Right ventricle myocardium inferior (tissue), 1 donor: ENCODE measurements around the gene PAAF1. TPM values are rescaled to one million over a fixed set of nuclear protein-coding genes. Genes with fewer than 3 reads are reported as not detected.
"Not testable (repeated sequence)": the region's sequence is repeated elsewhere in the genome, so short reads cannot be mapped to it uniquely, and the experiment has no call there.

Experiments used
- ATAC-seq: fragments of 200-7000 bp; cut with Tn5 transposase; one replicate; pipeline ENCODE4 v1.9.1; 2020; ENCODE audit warnings: mild to moderate bottlenecking, moderate library complexity
- DNase-seq: peaks from one replicate; pipeline ENCODE4 v3.0.0; 2021; ENCODE audit errors: missing footprints
- intact Hi-C: fragments of 100-400 bp; cut with DNase I; formaldehyde crosslinking; loops from one replicate; pipeline ENCODE4 v1.11.0; 2022
- total RNA-seq: library from RNA; stranded (reverse); fragmentation: NEBNext Ultra II Directional; extraction: Animal tissue kit (Norgen Biotek cat#: 25700); gene quantifications from one replicate; pipeline ENCODE4 v1.2.1, GENCODE V29; 2021
- donor health status: DM: no; HTN: yes; CAD: no; lungs with severe emphysema.

Gene PAAF1
- total RNA-seq, 1 donor from 2014 or later, result 10.7 TPM

- intact Hi-C loops, result loop anchor here (5.0 kb wide), 1 partner anchor 89 kb away; the partner anchor contains the start of gene MRPL48
- ATAC-seq, result no peak
- no peak for DNase-seq
Measured at GRCh38 chr11:73875840-73876239, 959 bp upstream of the PAAF1 start.

- no peak for DNase-seq
- intact Hi-C loops, result loop anchor here (5.0 kb wide), 1 partner anchor 91 kb away; the partner anchor contains the start of gene MRPL48
- ATAC-seq, result no peak
Measured at GRCh38 chr11:73878771-73879170, 2.0 kb downstream of the PAAF1 start.

GRCh38 chr11:73880449-73880848 lies 3.6 kb downstream of the PAAF1 start:
- intact Hi-C loops, DNase-seq: not testable (repeated sequence)

GRCh38 chr11:73883856-73884255 lies 7.1 kb downstream of the PAAF1 start:
- DNase-seq (no peak), ATAC-seq (no peak)
- intact Hi-C loops, result no loop called here

More at GRCh38 chr11:73880449-73880848, 3.6 kb downstream of the PAAF1 start:
- ATAC-seq, result not testable (repeated sequence)

- ATAC-seq (no peak), DNase-seq (no peak)
- intact Hi-C loops, result no loop called here
Measured at GRCh38 chr11:73888244-73888643, 11.4 kb downstream of the PAAF1 start.

GRCh38 chr11:73889019-73889418 lies 12.2 kb downstream of the PAAF1 start:
- ATAC-seq (no peak), DNase-seq (no peak)
- intact Hi-C loops, result no loop called here

- no peak for DNase-seq
- ATAC-seq, result no peak
- intact Hi-C loops, result no loop called here
Measured at GRCh38 chr11:73889536-73889935, 12.7 kb downstream of the PAAF1 start.

GRCh38 chr11:73893041-73893440 lies 16.2 kb downstream of the PAAF1 start:
- ATAC-seq, result no peak
- no peak for DNase-seq
- intact Hi-C loops, result no loop called here

GRCh38 chr11:73894725-73895335 lies 18.0 kb downstream of the PAAF1 start:
- intact Hi-C loops, result no loop called here
- DNase-seq, result no peak
- no peak for ATAC-seq

GRCh38 chr11:73902303-73902702 lies 25.5 kb downstream of the PAAF1 start:
- intact Hi-C loops, result no loop called here
- DNase-seq, result no peak
- ATAC-seq, result no peak

GRCh38 chr11:73907191-73907590 lies 30.4 kb downstream of the PAAF1 start:
- intact Hi-C loops, result no loop called here
- peak; percentile 84 for ATAC-seq
- DNase-seq, result no peak

GRCh38 chr11:73912026-73912425 lies 35.2 kb downstream of the PAAF1 start:
- intact Hi-C loops, result no loop called here
- DNase-seq (no peak), ATAC-seq (no peak)

GRCh38 chr11:73913472-73913871 lies 36.7 kb downstream of the PAAF1 start:
- DNase-seq (no peak), ATAC-seq (no peak)
- intact Hi-C loops, result no loop called here

GRCh38 chr11:73914284-73914683 lies 37.5 kb downstream of the PAAF1 start:
- no peak for ATAC-seq
- DNase-seq, result no peak
- intact Hi-C loops, result no loop called here

GRCh38 chr11:73916435-73916834 lies 39.6 kb downstream of the PAAF1 start:
- DNase-seq (no peak), ATAC-seq (no peak)
- intact Hi-C loops, result no loop called here

- ATAC-seq (no peak), DNase-seq (no peak)
- intact Hi-C loops, result no loop called here
Measured at GRCh38 chr11:73921180-73921579, 44.4 kb downstream of the PAAF1 start.

- DNase-seq (no peak), ATAC-seq (no peak)
- intact Hi-C loops, result no loop called here
Measured at GRCh38 chr11:73929388-73929787, 52.6 kb downstream of the PAAF1 start.

- ATAC-seq, result no peak
- DNase-seq, result no peak
- intact Hi-C loops, result no loop called here
Measured at GRCh38 chr11:73931039-73931645, 54.3 kb downstream of the PAAF1 start.

- ATAC-seq, result no peak
Measured at GRCh38 chr11:73931951-73932350, 55.2 kb downstream of the PAAF1 start.

GRCh38 chr11:73932781-73933180 lies 56.0 kb downstream of the PAAF1 start:
- ATAC-seq (no peak), DNase-seq (no peak)
- intact Hi-C loops, result no loop called here

More at GRCh38 chr11:73931951-73932350, 55.2 kb downstream of the PAAF1 start:
- DNase-seq, result no peak
- intact Hi-C loops, result no loop called here

GRCh38 chr11:73936047-73936446 lies 59.2 kb downstream of the PAAF1 start:
- DNase-seq, ATAC-seq, intact Hi-C loops: not testable (repeated sequence)
